ENCODE results near the gene PPP1R3C.

GRCh38 chr10:91624633-91625032 is 8.2 kb downstream of the PPP1R3C start:
- TF ChIP-seq CTCF (IDR thresholded peaks at IDR 0.05) (no peak), POLR2AphosphoS5 (IDR thresholded peaks at IDR 0.05) (no peak)
